BE2C (cell line): ENCODE measurements around the gene MAP2K2.

Experiments used
- DNase-seq: peaks from one replicate; pipeline ENCODE4 v3.0.0-alpha.2; 2020
- H3K27me3 ChIP-seq: fragments of 250-450 bp; sonication (Bioruptor Pico); 2 replicates; pipeline ENCODE4 v1.5.1; 2020; ENCODE audit warnings: mild to moderate bottlenecking
- H3K36me3 ChIP-seq: fragments of 250-450 bp; sonication (Bioruptor Pico); 2 replicates; pipeline ENCODE4 v1.5.1; 2020; ENCODE audit warnings: mild to moderate bottlenecking
- H3K4me1 ChIP-seq: fragments of 250-450 bp; sonication (Bioruptor Pico); 2 replicates; pipeline ENCODE4 v1.5.1; 2020
- H3K4me3 ChIP-seq: 2 replicates; pipeline ENCODE4 v1.5.1; 2011; ENCODE audit warnings: low read depth, low read length
- H3K9me3 ChIP-seq: fragments of 250-450 bp; sonication (Bioruptor Pico); 2 replicates; pipeline ENCODE4 v1.5.1; 2020
- CTCF ChIP-seq: IDR thresholded peaks from 2 replicates; pipeline ENCODE4 v1.5.1; 2012; ENCODE audit warnings: mild to moderate bottlenecking, low read depth, low read length

MAP2K2 gene

GRCh38 chr19:4097501-4097900, 26.4 kb downstream of the MAP2K2 start:
- Histone ChIP-seq H3K9me3 (no peaks in the 10 kb centered on the region), H3K36me3 (peaks cover 53% of the 10 kb centered on the region), H3K4me3 (no peak overlapping the region), H3K4me1 (no peaks in the 10 kb centered on the region), H3K27me3 (no peaks in the 10 kb centered on the region)
- DNase-seq: no peak
- TF ChIP-seq CTCF: no peak

- no peak for DNase-seq
- Histone ChIP-seq H3K27me3 (no peaks in the 10 kb centered on the region), H3K4me1 (no peaks in the 10 kb centered on the region), H3K4me3 (no peak overlapping the region), H3K9me3 (no peaks in the 10 kb centered on the region), H3K36me3 (peaks cover 41% of the 10 kb centered on the region)
- TF ChIP-seq CTCF: no peak
These were observed 27.7 kb downstream of the MAP2K2 start for GRCh38 chr19:4096049-4096892.

GRCh38 chr19:4095488-4095844, 28.5 kb downstream of the MAP2K2 start:
- Histone ChIP-seq H3K4me1 (no peaks in the 10 kb centered on the region), H3K36me3 (peaks cover 38% of the 10 kb centered on the region), H3K9me3 (no peaks in the 10 kb centered on the region), H3K27me3 (no peaks in the 10 kb centered on the region), H3K4me3 (no peak overlapping the region)
- DNase-seq: no peak
- no peak for TF ChIP-seq CTCF

GRCh38 chr19:4094761-4095487, 29.0 kb downstream of the MAP2K2 start:
- Histone ChIP-seq H3K9me3 (no peaks in the 10 kb centered on the region), H3K4me1 (no peaks in the 10 kb centered on the region), H3K27me3 (no peaks in the 10 kb centered on the region), H3K36me3 (peaks cover 40% of the 10 kb centered on the region), H3K4me3 (no peak overlapping the region)
- no peak for DNase-seq
- no peak for TF ChIP-seq CTCF

GRCh38 chr19:4094291-4094690, 29.6 kb downstream of the MAP2K2 start:
- H3K4me3 ChIP-seq: no peak overlapping the region
- no peaks in the 10 kb centered on the region for H3K27me3 ChIP-seq
- TF ChIP-seq CTCF: no peak
- no peak for DNase-seq
- H3K4me1 ChIP-seq: peaks cover 1% of the 10 kb centered on the region; the same call in 1 of the 2 replicates
- H3K9me3 ChIP-seq: no peaks in the 10 kb centered on the region
- peaks cover 40% of the 10 kb centered on the region for H3K36me3 ChIP-seq
